Measurements from ENCODE around the gene PLCB1.

Gene PLCB1

GRCh38 chr20:8212286-8212685, 80.2 kb downstream of the PLCB1 start:
- DNase-seq (ENCODE audit: low read depth in 2 of 2): no peak

- no peak for DNase-seq (ENCODE audit: low read depth in 2 of 2)
Observed at GRCh38 chr20:8213270-8213669, 81.2 kb downstream of the PLCB1 start.

DNA sequence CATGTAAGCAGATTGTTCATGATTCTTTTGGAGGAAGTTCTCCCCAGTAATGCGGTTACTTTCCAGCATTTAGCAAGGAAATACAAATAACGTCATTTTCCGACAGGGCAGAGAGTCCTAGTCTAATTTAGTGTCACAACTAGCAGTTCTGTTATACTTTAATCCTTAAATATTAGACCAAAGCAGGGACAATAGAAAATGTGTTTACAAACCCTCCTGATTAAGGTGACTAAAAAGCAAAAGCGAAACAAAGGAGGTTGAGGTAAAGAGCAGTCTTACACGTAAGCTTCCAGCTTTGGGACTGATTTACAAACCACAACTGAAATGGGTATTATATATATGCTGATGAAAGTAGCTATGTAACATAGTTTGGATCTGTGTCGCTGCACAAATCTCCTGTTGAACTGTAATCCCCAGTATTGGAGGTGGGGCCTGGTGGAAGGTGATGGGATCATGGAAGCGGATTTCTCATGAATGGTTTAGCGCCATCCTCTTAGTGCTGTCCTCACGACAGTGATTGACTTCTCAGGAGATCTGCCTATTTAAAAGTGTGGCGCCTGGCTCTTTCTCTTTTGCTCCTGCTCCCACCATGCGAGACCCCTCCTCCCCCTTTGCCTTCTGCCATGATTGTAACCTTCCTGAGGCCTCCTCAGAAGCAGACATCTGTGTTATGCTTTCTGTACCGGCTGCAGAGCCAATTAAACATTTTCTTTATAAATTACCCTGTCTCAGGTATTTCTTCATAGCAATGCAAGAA, 81.9 kb downstream of the PLCB1 start:
- no peak for DNase-seq (ENCODE audit: low read depth in 2 of 2)

GRCh38 chr20:8215361-8215781, 83.3 kb downstream of the PLCB1 start:
- DNase-seq (ENCODE audit: low read depth in 2 of 2): no peak

DNA sequence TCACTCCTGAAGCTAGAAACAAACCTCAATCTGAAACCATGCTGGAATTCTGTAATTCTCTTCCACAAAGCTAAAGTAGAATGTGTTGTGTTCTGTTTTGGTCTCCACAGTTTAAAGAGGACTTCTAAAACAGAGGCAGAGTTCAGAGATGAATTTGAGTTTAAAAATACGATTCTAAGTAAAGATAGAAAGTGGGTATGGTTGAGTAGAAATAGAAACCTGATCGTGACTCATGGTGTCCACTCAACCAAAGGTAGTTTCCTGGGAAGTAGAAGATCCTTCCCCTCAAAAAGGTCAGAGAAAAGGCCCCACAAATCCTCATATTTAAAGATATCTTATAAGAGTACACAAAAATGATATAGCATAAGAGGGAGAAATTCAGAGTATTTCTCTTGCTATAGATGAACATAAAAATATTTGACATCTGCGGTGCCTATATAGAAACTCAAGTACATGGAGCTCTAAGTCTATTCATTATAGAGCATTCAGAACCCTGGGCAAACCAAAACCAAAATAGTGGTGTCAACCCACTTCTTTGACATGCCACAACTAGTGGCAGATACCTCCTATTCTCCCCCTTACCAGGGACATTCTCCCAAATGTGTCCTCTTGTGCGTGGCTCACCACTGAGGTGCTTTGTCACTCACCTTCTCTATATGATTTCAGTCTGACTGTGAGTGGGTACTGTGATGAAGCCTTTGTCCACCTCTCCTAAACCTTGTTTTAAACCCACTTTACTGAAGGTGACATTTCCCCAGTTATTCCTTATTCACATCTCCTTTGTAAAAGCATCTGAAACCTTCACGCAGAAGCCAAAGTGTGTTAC, 84.5 kb downstream of the PLCB1 start:
- no peak for DNase-seq (ENCODE audit: low read depth in 2 of 2)

DNA sequence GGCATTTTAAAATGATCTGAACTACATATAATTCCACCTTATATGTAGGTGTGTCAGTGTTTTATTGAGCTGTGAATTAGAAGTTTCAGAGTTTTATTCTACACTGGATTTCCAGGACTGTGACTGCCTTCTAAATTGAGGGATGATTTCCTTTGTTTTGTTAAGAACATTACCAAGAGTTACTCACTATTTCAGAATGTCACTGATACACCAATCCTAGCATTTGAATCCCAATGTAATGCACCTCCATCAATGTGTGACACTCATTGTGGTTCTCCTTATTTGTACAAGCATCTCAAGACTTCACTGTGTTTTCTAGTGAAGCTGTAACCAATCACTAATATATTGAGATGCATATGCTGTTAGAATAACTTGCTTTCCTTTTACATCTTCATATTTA, 86.8 kb downstream of the PLCB1 start:
- DNase-seq (ENCODE audit: low read depth in 2 of 2): no peak

DNA sequence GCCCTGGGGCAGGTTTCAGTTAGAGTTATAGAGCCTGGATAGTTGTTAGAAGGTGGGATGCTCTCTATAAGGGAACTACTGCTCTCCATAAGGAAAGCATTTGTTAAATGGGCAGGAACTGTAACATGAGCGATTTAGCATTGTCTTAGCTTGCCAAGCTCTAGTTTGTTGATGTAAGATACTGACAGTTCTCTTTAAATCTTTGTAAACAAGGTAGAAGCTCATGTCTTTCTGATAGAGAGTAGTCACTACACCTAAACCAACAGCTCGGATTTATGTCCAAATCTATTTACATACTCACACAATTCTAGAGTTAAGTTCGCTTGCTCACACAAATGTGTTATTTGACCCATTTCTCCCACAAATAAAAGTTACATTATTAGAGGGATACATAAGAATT, 87.3 kb downstream of the PLCB1 start:
- no peak for DNase-seq (ENCODE audit: low read depth in 2 of 2)

DNA sequence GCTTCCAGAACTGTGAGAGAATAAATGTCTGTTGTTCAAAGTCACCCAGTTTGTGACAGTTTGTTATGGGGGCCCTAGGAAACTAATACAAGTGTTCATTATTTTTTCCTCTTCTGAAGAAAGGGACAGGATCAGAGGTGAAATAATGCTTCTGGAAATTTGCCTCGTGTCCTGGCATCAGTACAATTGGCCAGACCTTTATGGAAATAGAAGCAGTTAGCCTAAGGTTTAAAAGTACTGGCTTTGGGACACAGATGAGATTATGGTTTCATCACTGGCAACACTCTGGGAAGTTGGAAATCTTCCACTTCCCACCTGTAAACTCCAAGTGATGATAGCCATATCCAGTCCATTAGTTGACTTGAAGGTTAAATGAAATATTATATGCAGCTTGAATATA, 88.7 kb downstream of the PLCB1 start:
- no peak for DNase-seq (ENCODE audit: low read depth in 2 of 2)

- no peak for DNase-seq (ENCODE audit: low read depth in 2 of 2)
Observed at GRCh38 chr20:8221887-8222419, 89.9 kb downstream of the PLCB1 start.

- DNase-seq (ENCODE audit: low read depth in 2 of 2): no peak
Observed at GRCh38 chr20:8223091-8223870, 91.2 kb downstream of the PLCB1 start.

GRCh38 chr20:8225658-8226057, 93.6 kb downstream of the PLCB1 start:
- no peak for DNase-seq (ENCODE audit: low read depth in 2 of 2)

DNA sequence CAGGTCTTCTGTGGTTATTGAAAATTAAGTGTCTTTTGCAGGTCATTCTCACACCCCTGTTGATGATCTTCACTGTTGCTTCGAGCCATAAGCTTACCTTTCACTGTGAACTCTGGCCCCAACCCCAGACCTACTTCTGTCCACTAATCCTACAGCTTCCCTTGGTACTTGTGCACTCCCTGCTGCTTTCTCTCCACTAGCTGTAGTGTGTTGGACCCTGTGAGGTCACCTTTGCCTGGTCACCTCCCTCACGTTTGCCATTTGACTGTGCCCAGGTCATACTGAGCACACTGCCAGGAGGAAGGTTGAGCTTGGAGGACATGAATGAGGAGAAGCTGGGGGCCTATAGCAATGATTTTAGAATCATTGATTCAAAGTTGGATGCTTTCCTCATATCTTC, 94.0 kb downstream of the PLCB1 start:
- DNase-seq (ENCODE audit: low read depth in 2 of 2): no peak

DNA sequence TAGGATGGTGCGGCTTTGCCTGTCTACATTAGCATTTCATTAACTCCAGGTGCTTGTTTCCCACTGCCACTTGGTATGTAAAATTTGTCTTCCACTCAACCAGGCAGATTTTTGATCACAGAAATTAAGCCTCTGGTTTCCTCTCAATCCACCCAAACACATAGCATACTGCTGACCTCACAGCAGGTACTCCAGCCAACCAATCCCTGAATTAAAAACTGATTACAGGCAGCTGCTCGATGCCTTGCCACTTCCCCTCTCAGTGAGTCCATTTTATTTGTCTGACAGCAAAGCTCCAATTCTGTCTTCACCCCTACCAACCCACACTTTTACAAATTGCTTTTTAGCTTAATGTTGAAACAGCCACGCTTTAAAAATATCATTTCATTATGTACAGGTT, 95.2 kb downstream of the PLCB1 start:
- DNase-seq (ENCODE audit: low read depth in 2 of 2): no peak

- DNase-seq (ENCODE audit: low read depth in 2 of 2): no peak
Observed at GRCh38 chr20:8228315-8228714, 96.2 kb downstream of the PLCB1 start.

GRCh38 chr20:8229090-8229489, 97.0 kb downstream of the PLCB1 start:
- DNase-seq (ENCODE audit: low read depth in 2 of 2): no peak

- no peak for DNase-seq (ENCODE audit: low read depth in 2 of 2)
Observed at GRCh38 chr20:8231038-8231437, 99.0 kb downstream of the PLCB1 start.

GRCh38 chr20:8232332-8232731, 100.3 kb downstream of the PLCB1 start:
- no peak for DNase-seq (ENCODE audit: low read depth in 2 of 2)

- no peak for DNase-seq (ENCODE audit: low read depth in 2 of 2)
Observed at GRCh38 chr20:8234580-8234979, 102.5 kb downstream of the PLCB1 start.

GRCh38 chr20:8242066-8242465, 110.0 kb downstream of the PLCB1 start:
- DNase-seq (ENCODE audit: low read depth in 2 of 2): no peak

DNA sequence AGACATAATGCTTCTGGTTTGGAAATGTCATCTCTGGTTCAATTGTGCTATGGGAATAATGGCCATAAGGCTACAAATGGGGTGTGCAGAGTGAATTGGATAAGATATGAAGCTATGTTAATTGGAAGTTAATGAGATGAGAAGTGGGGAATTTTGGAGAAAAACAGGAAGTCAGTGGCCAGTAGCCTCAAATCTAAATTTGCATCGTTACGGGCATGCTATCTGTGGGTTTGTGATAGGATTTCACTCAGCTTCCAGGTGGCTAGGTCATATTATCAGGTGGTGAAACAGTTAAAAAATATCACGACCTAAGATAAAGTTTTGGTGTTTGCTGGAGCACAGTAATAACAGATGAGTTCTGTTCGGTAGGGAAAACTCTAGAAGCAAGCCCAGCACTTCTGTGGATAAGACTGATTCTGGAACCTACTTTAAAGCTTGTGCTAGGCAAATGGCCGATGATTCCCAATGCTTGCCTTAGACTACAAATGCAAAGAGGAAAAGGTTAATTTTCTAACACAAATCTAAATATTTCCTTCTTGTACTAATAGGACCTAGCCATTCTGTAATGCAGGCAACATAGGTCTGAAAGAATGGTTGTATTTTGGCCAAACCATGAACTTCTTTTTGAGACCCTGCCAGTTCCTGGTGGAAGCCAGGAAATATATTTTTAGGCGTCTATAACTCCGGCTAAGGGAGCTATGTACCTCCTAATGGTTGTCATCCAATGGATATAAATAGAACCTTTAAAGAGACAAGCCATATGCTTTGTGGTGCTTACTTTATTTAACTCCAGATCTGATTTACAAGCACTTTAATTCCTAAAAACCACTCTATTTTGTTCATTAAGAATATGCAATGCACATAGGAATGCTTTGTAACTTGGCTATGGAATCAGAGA, 111.0 kb downstream of the PLCB1 start:
- DNase-seq (ENCODE audit: low read depth in 2 of 2): no peak

GRCh38 chr20:8244637-8245036, 112.6 kb downstream of the PLCB1 start:
- DNase-seq (ENCODE audit: low read depth in 2 of 2): no peak
